Retina (tissue), 1 donor: ENCODE measurements around the gene CRTC3.

Experiments
- DNase-seq: peaks from one replicate; pipeline ENCODE4 v3.0.0-alpha.2; 2016

Gene CRTC3

GRCh38 chr15:90564590-90564989 lies 34.9 kb downstream of the CRTC3 start:
- no peak for DNase-seq

- DNase-seq: no peak
Observed at GRCh38 chr15:90565866-90566265, 36.1 kb downstream of the CRTC3 start.

GRCh38 chr15:90570643-90571042 lies 40.9 kb downstream of the CRTC3 start:
- no peak for DNase-seq

GRCh38 chr15:90571063-90571541 lies 41.4 kb downstream of the CRTC3 start:
- no peak for DNase-seq

GRCh38 chr15:90572893-90573292 lies 43.2 kb downstream of the CRTC3 start:
- no peak for DNase-seq

GRCh38 chr15:90576711-90577389 lies 47.1 kb downstream of the CRTC3 start:
- no peak for DNase-seq

- DNase-seq: no peak
Observed at GRCh38 chr15:90579213-90579612, 49.5 kb downstream of the CRTC3 start.

GRCh38 chr15:90580099-90580498 lies 50.4 kb downstream of the CRTC3 start:
- no peak for DNase-seq

GRCh38 chr15:90580541-90580940 lies 50.8 kb downstream of the CRTC3 start:
- no peak for DNase-seq

- DNase-seq: no peak
Observed at GRCh38 chr15:90580946-90581345, 51.2 kb downstream of the CRTC3 start.

GRCh38 chr15:90581771-90582352 lies 52.1 kb downstream of the CRTC3 start:
- no peak for DNase-seq

- no peak for DNase-seq
Observed at GRCh38 chr15:90582553-90582952, 52.8 kb downstream of the CRTC3 start.

GRCh38 chr15:90583471-90584252 lies 53.9 kb downstream of the CRTC3 start:
- no peak for DNase-seq

- DNase-seq: no peak
Observed at GRCh38 chr15:90584841-90585240, 55.1 kb downstream of the CRTC3 start.

- no peak for DNase-seq
Observed at GRCh38 chr15:90585863-90586262, 56.1 kb downstream of the CRTC3 start.

GRCh38 chr15:90586948-90587347 lies 57.2 kb downstream of the CRTC3 start:
- no peak for DNase-seq

- DNase-seq: no peak
Observed at GRCh38 chr15:90588427-90588826, 58.7 kb downstream of the CRTC3 start.

- no peak for DNase-seq
Observed at GRCh38 chr15:90591524-90591923, 61.8 kb downstream of the CRTC3 start.

GRCh38 chr15:90592131-90592881 lies 62.6 kb downstream of the CRTC3 start:
- DNase-seq: no peak

GRCh38 chr15:90593499-90594158 lies 63.9 kb downstream of the CRTC3 start:
- DNase-seq: no peak

- DNase-seq: no peak
Observed at GRCh38 chr15:90594301-90594738, 64.6 kb downstream of the CRTC3 start.

GRCh38 chr15:90595763-90596155 lies 66.0 kb downstream of the CRTC3 start:
- no peak for DNase-seq

GRCh38 chr15:90596943-90597342 lies 67.2 kb downstream of the CRTC3 start:
- DNase-seq: no peak
